ENCODE measurements around the gene HOXC4.
A peak's percentile ranks its signal among the peaks of the same experiment; 100 is the strongest.
"Not testable (repeated sequence)": the region's sequence is repeated elsewhere in the genome, so short reads cannot be mapped to it uniquely, and the experiment has no call there.

HOXC4 gene

GRCh38 chr12:54041097-54041690, 12.4 kb upstream of the HOXC4 start:
- DNase-seq: no peak

DNA sequence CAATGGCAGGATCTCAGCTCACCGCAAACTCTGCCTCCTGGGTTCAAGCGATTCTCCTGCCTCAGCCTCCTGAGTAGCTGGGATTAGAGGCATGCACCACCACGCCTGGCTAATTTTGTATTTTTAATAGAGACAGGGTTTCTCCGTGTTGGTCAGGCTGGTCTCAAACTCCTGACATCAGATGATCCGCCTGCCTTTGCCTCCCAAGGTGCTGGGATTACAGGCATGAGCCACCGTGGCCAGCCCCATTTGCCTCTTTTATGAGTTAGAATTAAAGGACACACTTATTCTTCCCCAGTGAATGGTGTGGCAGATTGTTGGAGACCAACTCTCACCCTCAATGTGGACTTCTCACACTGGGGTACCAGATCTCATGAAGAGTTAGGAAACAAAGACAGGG, 11.6 kb upstream of the HOXC4 start:
- not testable (repeated sequence) for DNase-seq

- no peak for DNase-seq
Observed at GRCh38 chr12:54042970-54043853, 10.4 kb upstream of the HOXC4 start.

- DNase-seq: no peak
Observed at GRCh38 chr12:54044425-54045103, 9.1 kb upstream of the HOXC4 start.

GRCh38 chr12:54045401-54045800, 8.2 kb upstream of the HOXC4 start:
- no peak for DNase-seq

- no peak for DNase-seq
Observed at GRCh38 chr12:54045868-54046521, 7.6 kb upstream of the HOXC4 start.

DNA sequence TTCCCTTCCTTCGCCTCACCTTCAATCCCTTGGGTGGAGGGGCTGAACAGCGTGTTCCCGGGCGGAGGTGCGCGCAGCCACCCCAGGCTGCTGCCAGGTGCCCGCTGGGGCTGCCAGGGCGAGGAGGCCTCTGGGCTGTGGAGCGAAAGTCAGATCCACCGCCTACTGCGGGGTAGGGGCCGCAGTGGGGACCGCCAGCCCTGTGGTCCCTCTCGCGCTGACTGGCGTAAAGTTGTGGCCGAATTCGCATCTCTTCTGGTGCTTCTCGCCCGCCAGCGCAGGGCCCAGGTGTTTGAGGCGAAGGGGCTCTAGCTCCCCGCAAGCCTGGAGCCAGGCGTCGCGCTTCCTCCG, 6.9 kb upstream of the HOXC4 start:
- DNase-seq: no peak

DNA sequence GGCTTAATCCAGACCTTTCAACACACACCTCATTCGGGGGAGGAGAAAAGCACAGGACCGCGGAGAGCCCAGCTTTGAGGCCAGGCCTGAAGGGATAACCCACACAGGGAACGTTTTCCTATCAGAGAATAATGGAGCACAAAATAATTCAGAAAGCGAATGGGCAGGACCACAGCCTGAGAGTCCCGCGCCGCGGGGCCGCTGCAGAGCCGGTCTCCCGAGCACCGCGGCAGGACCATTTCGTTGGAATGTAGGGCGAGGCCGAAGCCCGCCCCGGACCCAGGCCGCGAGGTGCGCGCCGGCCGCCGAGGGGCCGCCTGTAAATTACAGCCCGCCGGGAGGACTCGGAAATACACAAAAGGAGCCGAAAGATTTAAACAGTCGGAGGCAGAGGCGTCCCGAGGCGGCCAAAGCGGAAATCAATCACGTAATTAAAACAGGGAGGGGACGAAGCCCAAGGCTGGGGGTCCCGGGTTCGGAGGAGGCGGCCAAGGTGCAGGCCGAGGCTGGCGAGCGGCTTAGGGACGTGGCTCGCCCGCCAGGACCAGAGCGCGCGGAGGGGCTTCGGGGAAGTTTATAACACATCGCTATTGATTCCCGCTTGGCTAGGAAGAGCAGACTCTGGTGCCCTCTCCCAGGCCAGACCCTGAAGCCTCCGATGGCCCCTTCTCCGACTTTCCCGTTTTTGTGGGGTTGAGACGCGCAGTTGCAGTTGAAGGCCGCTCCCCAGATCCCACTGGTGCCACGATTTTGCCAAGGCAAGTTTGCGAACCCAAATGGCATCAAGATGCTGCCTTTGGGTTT, 6.3 kb upstream of the HOXC4 start:
- no peak for DNase-seq

DNA sequence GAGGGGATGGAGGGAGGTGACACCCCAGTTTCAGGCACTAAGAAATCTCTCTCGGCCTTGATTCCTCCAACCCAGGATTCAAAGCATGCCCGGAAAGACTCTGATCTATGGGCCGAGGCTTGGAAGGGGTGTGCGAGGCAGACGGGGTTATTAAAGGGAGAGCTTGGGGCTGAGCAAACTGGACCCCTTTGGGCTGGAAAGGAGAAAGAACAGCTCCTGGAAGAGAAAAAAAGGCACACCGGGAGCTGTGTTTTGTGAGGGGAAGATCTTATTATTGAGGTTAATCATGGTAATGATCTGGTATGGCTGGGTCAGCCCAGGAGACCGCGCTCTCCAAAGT, 5.7 kb upstream of the HOXC4 start:
- DNase-seq: no peak

GRCh38 chr12:54048406-54049093, 5.1 kb upstream of the HOXC4 start:
- DNase-seq: no peak

DNA sequence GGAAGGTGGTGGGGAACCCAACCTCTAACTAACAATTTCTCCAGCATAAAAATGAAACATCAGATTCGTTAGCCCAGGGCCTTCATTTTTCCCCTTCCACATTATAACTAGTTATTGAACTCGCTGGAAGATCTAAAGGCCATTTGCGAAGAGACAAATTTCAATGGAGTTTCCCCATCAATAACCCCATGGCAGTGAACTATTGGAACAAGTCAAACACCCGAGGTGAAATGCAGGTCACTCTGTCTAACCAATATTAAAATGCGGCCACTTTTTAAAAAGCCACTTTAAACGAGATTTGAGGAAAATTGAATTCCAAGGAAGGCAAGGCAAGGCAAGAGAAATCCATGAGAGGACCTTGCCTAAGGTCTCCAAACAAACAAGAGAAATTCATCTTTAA, 4.5 kb upstream of the HOXC4 start:
- no peak for DNase-seq

DNA sequence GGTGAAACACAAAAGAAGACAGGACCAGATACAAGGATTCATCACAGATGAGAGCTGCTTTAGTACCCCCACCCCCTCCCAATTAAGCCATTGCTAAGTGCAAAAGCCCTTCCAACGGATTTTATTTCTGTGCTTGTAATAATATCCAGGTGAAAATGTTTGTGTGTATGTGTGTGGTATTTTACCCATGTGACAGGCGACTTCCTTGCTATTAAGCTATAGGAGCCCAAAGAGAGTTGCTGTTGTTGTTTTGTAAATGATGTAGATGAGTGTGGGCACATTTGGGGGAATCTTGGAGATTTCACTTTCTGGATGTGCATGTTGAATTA, 3.2 kb upstream of the HOXC4 start:
- no peak for DNase-seq

DNA sequence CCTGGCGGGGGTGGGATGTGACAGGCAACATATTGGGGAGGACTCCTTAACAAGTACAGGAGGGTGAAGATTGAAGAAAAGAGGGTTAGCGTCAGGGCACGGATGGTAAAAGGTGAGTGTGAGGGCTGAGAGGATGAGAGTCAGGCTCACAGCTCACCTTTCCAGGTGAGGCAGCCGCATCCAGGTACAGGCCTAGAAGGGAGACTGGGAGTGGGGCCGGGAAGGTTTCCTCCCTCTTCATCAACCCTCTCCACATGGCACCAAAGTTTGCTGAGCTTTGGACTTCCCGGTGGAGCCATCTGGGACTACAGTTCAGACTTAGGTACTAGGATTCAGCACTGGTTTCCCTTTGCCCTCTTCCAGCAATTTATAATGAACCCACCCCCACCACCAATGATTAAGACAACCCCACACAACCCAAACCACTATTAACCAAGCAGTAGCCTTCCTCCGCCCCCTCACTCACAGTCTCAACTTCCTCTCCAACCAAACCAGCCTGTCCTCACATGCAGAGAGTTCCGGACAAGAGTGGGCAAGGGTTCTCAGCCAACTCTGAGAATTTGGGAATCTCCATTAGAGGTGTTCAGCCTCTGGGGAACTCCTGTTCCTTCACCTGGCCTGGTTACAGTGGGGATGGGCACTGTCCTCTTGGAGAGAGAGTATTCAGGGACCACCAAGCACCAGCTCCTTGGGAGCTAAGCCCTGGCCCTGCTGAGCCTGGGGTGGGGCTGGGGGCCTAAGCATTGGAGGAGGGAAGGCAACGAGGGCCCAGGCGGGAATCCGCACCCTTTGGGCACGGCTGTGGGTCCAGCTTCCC, 2.4 kb upstream of the HOXC4 start:
- DNase-seq: no peak

GRCh38 chr12:54051874-54052437, 1.7 kb upstream of the HOXC4 start:
- DNase-seq: no peak

- DNase-seq: no peak
Observed at GRCh38 chr12:54052438-54053002, 1.1 kb upstream of the HOXC4 start.

GRCh38 chr12:54053003-54053750, 458 bp upstream of the HOXC4 start:
- peak; percentile 46 for DNase-seq

DNA sequence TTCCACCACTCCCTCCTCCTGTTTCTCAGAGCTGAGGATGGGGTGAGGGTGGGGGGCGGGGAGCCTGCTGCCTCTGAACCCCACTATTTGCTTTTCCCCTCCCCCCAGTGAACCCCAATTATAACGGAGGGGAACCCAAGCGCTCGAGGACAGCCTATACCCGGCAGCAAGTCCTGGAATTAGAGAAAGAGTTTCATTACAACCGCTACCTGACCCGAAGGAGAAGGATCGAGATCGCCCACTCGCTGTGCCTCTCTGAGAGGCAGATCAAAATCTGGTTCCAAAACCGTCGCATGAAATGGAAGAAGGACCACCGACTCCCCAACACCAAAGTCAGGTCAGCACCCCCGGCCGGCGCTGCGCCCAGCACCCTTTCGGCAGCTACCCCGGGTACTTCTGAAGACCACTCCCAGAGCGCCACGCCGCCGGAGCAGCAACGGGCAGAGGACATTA, 1.1 kb downstream of the HOXC4 start:
- DNase-seq: no peak

DNA sequence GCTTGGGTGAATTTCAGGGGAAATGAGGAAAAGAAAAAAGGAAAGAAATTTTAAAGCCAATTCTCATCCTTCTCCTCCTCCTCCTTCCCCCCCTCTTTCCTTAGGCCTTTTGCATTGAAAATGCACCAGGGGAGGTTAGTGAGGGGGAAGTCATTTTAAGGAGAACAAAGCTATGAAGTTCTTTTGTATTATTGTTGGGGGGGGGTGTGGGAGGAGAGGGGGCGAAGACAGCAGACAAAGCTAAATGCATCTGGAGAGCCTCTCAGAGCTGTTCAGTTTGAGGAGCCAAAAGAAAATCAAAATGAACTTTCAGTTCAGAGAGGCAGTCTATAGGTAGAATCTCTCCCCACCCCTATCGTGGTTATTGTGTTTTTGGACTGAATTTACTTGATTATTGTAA, 1.9 kb downstream of the HOXC4 start:
- no peak for DNase-seq

DNA sequence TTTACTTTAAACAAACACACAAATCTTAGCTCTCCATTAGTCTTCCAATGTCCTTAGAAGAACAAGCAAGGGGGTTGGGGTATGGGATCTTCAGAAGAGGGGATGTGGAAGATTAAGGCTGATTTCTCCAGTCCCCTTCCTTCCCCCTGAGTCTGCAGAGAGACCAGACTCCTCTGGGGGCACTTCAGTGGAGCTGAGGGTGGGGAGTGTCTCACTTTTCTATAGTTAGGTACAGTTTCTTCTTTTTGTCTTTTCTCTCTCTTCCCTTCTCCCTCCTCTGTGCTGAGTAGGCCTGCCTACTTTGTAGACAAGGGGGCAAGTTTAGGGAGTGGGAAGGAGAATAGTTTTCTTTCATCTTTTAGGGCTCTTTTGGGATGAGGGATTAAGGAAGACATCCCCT, 2.5 kb downstream of the HOXC4 start:
- no peak for DNase-seq
